Measurements from ENCODE around the gene DUSP10.

The DUSP10 gene

GRCh38 chr1:221693087-221693486 lies 48.8 kb downstream of the DUSP10 start:
- DNase-seq (ENCODE audit: low spot score), result no peak

- no peak for DNase-seq (ENCODE audit: low spot score)
These were observed 49.2 kb downstream of the DUSP10 start for GRCh38 chr1:221692643-221693042.

GRCh38 chr1:221691261-221691660 lies 50.6 kb downstream of the DUSP10 start:
- DNase-seq (ENCODE audit: low spot score), result no peak

- DNase-seq (ENCODE audit: low spot score), result no peak
These were observed 51.0 kb downstream of the DUSP10 start for GRCh38 chr1:221690858-221691257.

- DNase-seq (ENCODE audit: low spot score), result no peak
These were observed 52.8 kb downstream of the DUSP10 start for GRCh38 chr1:221689138-221689537.

GRCh38 chr1:221688488-221688843 lies 53.4 kb downstream of the DUSP10 start:
- DNase-seq (ENCODE audit: low spot score), result no peak

GRCh38 chr1:221687836-221688487 lies 53.9 kb downstream of the DUSP10 start:
- DNase-seq (ENCODE audit: low spot score), result no peak

GRCh38 chr1:221683681-221684080 lies 58.2 kb downstream of the DUSP10 start:
- DNase-seq (ENCODE audit: low spot score), result no peak

- no peak for DNase-seq (ENCODE audit: low spot score)
These were observed 61.8 kb downstream of the DUSP10 start for GRCh38 chr1:221680085-221680484.

GRCh38 chr1:221678014-221678413 lies 63.9 kb downstream of the DUSP10 start:
- no peak for DNase-seq (ENCODE audit: low spot score)

- no peak for DNase-seq (ENCODE audit: low spot score)
These were observed 65.7 kb downstream of the DUSP10 start for GRCh38 chr1:221675880-221676800.

- DNase-seq (ENCODE audit: low spot score), result no peak
These were observed 68.9 kb downstream of the DUSP10 start for GRCh38 chr1:221672965-221673364.

- DNase-seq (ENCODE audit: low spot score), result no peak
These were observed 69.6 kb downstream of the DUSP10 start for GRCh38 chr1:221672239-221672645.

- DNase-seq (ENCODE audit: low spot score), result no peak
These were observed 71.8 kb downstream of the DUSP10 start for GRCh38 chr1:221670081-221670480.

GRCh38 chr1:221669441-221669840 lies 72.4 kb downstream of the DUSP10 start:
- DNase-seq (ENCODE audit: low spot score), result no peak

- DNase-seq (ENCODE audit: low spot score), result peak; percentile 18
These were observed 74.4 kb downstream of the DUSP10 start for GRCh38 chr1:221667504-221667903.

- DNase-seq (ENCODE audit: low spot score), result no peak
These were observed 77.6 kb downstream of the DUSP10 start for GRCh38 chr1:221664253-221664652.

GRCh38 chr1:221663321-221663720 lies 78.6 kb downstream of the DUSP10 start:
- no peak for DNase-seq (ENCODE audit: low spot score)

- no peak for DNase-seq (ENCODE audit: low spot score)
These were observed 86.1 kb downstream of the DUSP10 start for GRCh38 chr1:221655766-221656305.
